Activated CD8-positive, alpha-beta memory T cell treated with anti-CD3 and anti-CD28 coated beads, Interleukin-2, amount 50 U/mL, for 24 hours (primary cell): ENCODE measurements around the gene KRT4.

Experiments used
- DNase-seq: peaks from one replicate; pipeline ENCODE4 v3.0.0-alpha.2; 2020; ENCODE audit errors: extremely low read depth

Gene KRT4

GRCh38 chr12:52821826-52822660, 8.1 kb upstream of the KRT4 start:
- DNase-seq = no peak

- no peak for DNase-seq
Observed at GRCh38 chr12:52821071-52821730, 7.3 kb upstream of the KRT4 start.

GRCh38 chr12:52820521-52820920, 6.6 kb upstream of the KRT4 start:
- DNase-seq = no peak

- no peak for DNase-seq
Observed at GRCh38 chr12:52819731-52820510, 6.0 kb upstream of the KRT4 start.

GRCh38 chr12:52818887-52819420, 5.0 kb upstream of the KRT4 start:
- no peak for DNase-seq

- no peak for DNase-seq
Observed at GRCh38 chr12:52818388-52818787, 4.5 kb upstream of the KRT4 start.

GRCh38 chr12:52817699-52818238, 3.9 kb upstream of the KRT4 start:
- no peak for DNase-seq

GRCh38 chr12:52817003-52817698, 3.2 kb upstream of the KRT4 start:
- no peak for DNase-seq

- no peak for DNase-seq
Observed at GRCh38 chr12:52815676-52816588, 2.0 kb upstream of the KRT4 start.

GRCh38 chr12:52815161-52815560, 1.2 kb upstream of the KRT4 start:
- no peak for DNase-seq

GRCh38 chr12:52814710-52815155, 817 bp upstream of the KRT4 start:
- DNase-seq = no peak

- DNase-seq = no peak
Observed at GRCh38 chr12:52813203-52813819, 605 bp downstream of the KRT4 start.

- DNase-seq = no peak
Observed at GRCh38 chr12:52812749-52813148, 1.2 kb downstream of the KRT4 start.

GRCh38 chr12:52812073-52812400, 1.9 kb downstream of the KRT4 start:
- no peak for DNase-seq

GRCh38 chr12:52811191-52812072, 2.5 kb downstream of the KRT4 start:
- no peak for DNase-seq

- no peak for DNase-seq
Observed at GRCh38 chr12:52810554-52810953, 3.4 kb downstream of the KRT4 start.

- no peak for DNase-seq
Observed at GRCh38 chr12:52809166-52809565, 4.8 kb downstream of the KRT4 start.

GRCh38 chr12:52808573-52809160, 5.2 kb downstream of the KRT4 start:
- DNase-seq = no peak
